HG03066 (cell line): Measurements from ENCODE around the gene TGIF1.

Experiments used
- ATAC-seq: cut with Tn5 transposase; IDR thresholded peaks from one replicate; pipeline ENCODE4 v1.9.1; 2021; ENCODE audit warnings: low read depth; ENCODE audit not compliant: unreplicated experiment

TGIF1 gene

GRCh38 chr18:3479978-3480509 lies 30.1 kb downstream of the TGIF1 start:
- ATAC-seq = no peak

- ATAC-seq = no peak
These were observed 31.0 kb downstream of the TGIF1 start for GRCh38 chr18:3480827-3481573.

GRCh38 chr18:3481696-3482210 lies 31.8 kb downstream of the TGIF1 start:
- ATAC-seq = no peak

- no peak for ATAC-seq
These were observed 32.3 kb downstream of the TGIF1 start for GRCh38 chr18:3482258-3482657.

- no peak for ATAC-seq
These were observed 35.5 kb downstream of the TGIF1 start for GRCh38 chr18:3485153-3486149.

- ATAC-seq = no peak
These were observed 36.5 kb downstream of the TGIF1 start for GRCh38 chr18:3486512-3486911.

GRCh38 chr18:3489462-3489861 lies 39.5 kb downstream of the TGIF1 start:
- ATAC-seq = no peak

- no peak for ATAC-seq
These were observed 42.1 kb downstream of the TGIF1 start for GRCh38 chr18:3491981-3492555.

- ATAC-seq = no peak
These were observed 42.7 kb downstream of the TGIF1 start for GRCh38 chr18:3492721-3493120.

GRCh38 chr18:3493501-3494244 lies 43.7 kb downstream of the TGIF1 start:
- ATAC-seq = no peak

- no peak for ATAC-seq
These were observed 44.2 kb downstream of the TGIF1 start for GRCh38 chr18:3494245-3494526.

GRCh38 chr18:3494569-3494968 lies 44.6 kb downstream of the TGIF1 start:
- no peak for ATAC-seq

- ATAC-seq = no peak
These were observed 45.9 kb downstream of the TGIF1 start for GRCh38 chr18:3495691-3496430.

GRCh38 chr18:3498698-3499471 lies 48.9 kb downstream of the TGIF1 start:
- ATAC-seq = no peak

- ATAC-seq = no peak
These were observed 49.5 kb downstream of the TGIF1 start for GRCh38 chr18:3499501-3499900.

GRCh38 chr18:3500016-3500415 lies 50.0 kb downstream of the TGIF1 start:
- ATAC-seq = no peak

GRCh38 chr18:3502650-3503049 lies 52.7 kb downstream of the TGIF1 start:
- ATAC-seq = no peak

GRCh38 chr18:3504637-3505036 lies 54.7 kb downstream of the TGIF1 start:
- no peak for ATAC-seq
